ENCODE measurements around the gene ZNF282.
A peak's percentile ranks its signal among the peaks of the same experiment; 100 is the strongest.
"Not testable (repeated sequence)": the region's sequence is repeated elsewhere in the genome, so short reads cannot be mapped to it uniquely, and the experiment has no call there.

ZNF282 gene

GRCh38 chr7:149229526-149229925, 34.2 kb downstream of the ZNF282 start:
- Histone ChIP-seq H3K4me1 (ENCODE audit: control insufficient read depth, insufficient read depth, low read length) (no peaks in the 10 kb centered on the region), H3K36me3 (ENCODE audit: control insufficient read depth in 2 of 2, insufficient read depth in 1 of 2, low read length in 2 of 2) (peaks cover 0 to 15% of the 10 kb centered on the region in 2 experiments; a peak in 1 of 3 replicates), H3K27ac (ENCODE audit: extremely low read depth, low read depth, low read length) (no peak overlapping the region), H3K9me3 (ENCODE audit: control insufficient read depth, insufficient read depth, low read depth, low read length) (no peaks in the 10 kb centered on the region), H3K4me3 (ENCODE audit: low read depth, low read length) (no peak overlapping the region)
- ChIA-PET CTCF (interaction anchor here (0.5 kb wide), 1 partner anchor 598 kb away, joined by 7 read pairs; no protein-coding TSS in a partner anchor), POLR2A (interaction anchor here (0.6 to 0.9 kb wide), 3 partner anchors 15 to 18 kb away, joined by 3 to 6 read pairs (median 4); no protein-coding TSS in a partner anchor)
- no peak for TF ChIP-seq ZNF549 (tag by site-specific recombination; IDR thresholded peaks at IDR 0.05)
- no peak for TF ChIP-seq ZNF335 (tag by site-specific recombination; conservative IDR thresholded peaks at IDR 0.05)
- peak; percentile 48 for TF ChIP-seq ZIC2 (tag by site-specific recombination; IDR thresholded peaks at IDR 0.05)
- no peak for TF ChIP-seq ZNF350 (tag by site-specific recombination; IDR thresholded peaks at IDR 0.05)
- TF ChIP-seq ZSCAN30 (tag by site-specific recombination; IDR thresholded peaks at IDR 0.05), result no peak
- 0 out of 2 replicates have a peak, but pooled peaks have one; percentile 50 for TF ChIP-seq ZNF423 (tag by site-specific recombination; IDR thresholded peaks at IDR 0.05)

- no peaks in the 10 kb centered on the region for H3K9me3 ChIP-seq (ENCODE audit: control insufficient read depth, insufficient read depth, low read depth, low read length)
- H3K4me3 ChIP-seq (ENCODE audit: low read depth, low read length), result no peak overlapping the region
- CTCF ChIA-PET, result interaction anchor here (0.5 to 0.6 kb wide), 2 partner anchors 25 to 172 kb away, joined by 3 read pairs; no protein-coding TSS in a partner anchor
- no peaks in the 10 kb centered on the region for H3K4me1 ChIP-seq (ENCODE audit: control insufficient read depth, insufficient read depth, low read length)
- no peaks in the 10 kb centered on the region for H3K36me3 ChIP-seq (ENCODE audit: control insufficient read depth in 2 of 2, insufficient read depth in 1 of 2, low read length in 2 of 2)
- TF ChIP-seq ZNF366 (tag by site-specific recombination; conservative IDR thresholded peaks at IDR 0.05), result peak; percentile 95
- no peak for TF ChIP-seq HIC1 (tag by site-specific recombination; IDR thresholded peaks at IDR 0.05)
- H3K27ac ChIP-seq (ENCODE audit: extremely low read depth, low read depth, low read length), result no peak overlapping the region
- POLR2A ChIA-PET, result interaction anchor here (0.7 to 1.4 kb wide), 2 partner anchors 37 to 85 kb away, joined by 3 read pairs; partner anchors contain the start of genes ZNF282 and ZNF398
Observed at GRCh38 chr7:149232362-149232761, 37.0 kb downstream of the ZNF282 start.

GRCh38 chr7:149233655-149234204, 38.4 kb downstream of the ZNF282 start:
- CTCF ChIA-PET, result interaction anchor here (0.7 kb wide), 2 partner anchors 8 to 237 kb away, joined by 3 read pairs; no protein-coding TSS in a partner anchor
- POLR2A ChIA-PET; H3K36me3 ChIP-seq (ENCODE audit: control insufficient read depth in 2 of 2, insufficient read depth in 1 of 2, low read length in 2 of 2); H3K9me3 ChIP-seq (ENCODE audit: control insufficient read depth, insufficient read depth, low read depth, low read length); H3K27ac ChIP-seq (ENCODE audit: extremely low read depth, low read depth, low read length); H3K4me3 ChIP-seq (ENCODE audit: low read depth, low read length); H3K4me1 ChIP-seq (ENCODE audit: control insufficient read depth, insufficient read depth, low read length): not testable (repeated sequence)
- TF ChIP-seq ZNF629 (tag by site-specific recombination; IDR thresholded peaks at IDR 0.05), result peak; percentile 24; the same call in 1 of the 2 replicates
- TF ChIP-seq GFI1B (tag by site-specific recombination; IDR thresholded peaks at IDR 0.05), result 0 out of 2 replicates have a peak, but pooled peaks have one; percentile 48

- ChIA-PET CTCF (interaction anchor here (0.5 to 0.8 kb wide), 2 partner anchors 23 to 74 kb away, joined by 3 to 5 read pairs; no protein-coding TSS in a partner anchor), POLR2A (interaction anchor here (1.0 kb wide), 1 partner anchor 10 kb away, joined by 5 read pairs; no protein-coding TSS in a partner anchor)
- no peak overlapping the region for H3K27ac ChIP-seq (ENCODE audit: extremely low read depth, low read depth, low read length)
- no peak overlapping the region for H3K4me3 ChIP-seq (ENCODE audit: low read depth, low read length)
- 0 out of 2 replicates have a peak, but pooled peaks cover 2% of the 10 kb centered on the region for H3K4me1 ChIP-seq (ENCODE audit: control insufficient read depth, insufficient read depth, low read length)
- no peaks in the 10 kb centered on the region for H3K9me3 ChIP-seq (ENCODE audit: control insufficient read depth, insufficient read depth, low read depth, low read length)
- peaks cover 0 to 10% of the 10 kb centered on the region in 2 experiments; a peak in 1 of 3 replicates for H3K36me3 ChIP-seq (ENCODE audit: control insufficient read depth in 2 of 2, insufficient read depth in 1 of 2, low read length in 2 of 2)
- TF ChIP-seq ZBTB26 (tag by site-specific recombination; optimal IDR thresholded peaks at IDR 0.05) (no peak), MEIS1 (CRISPR knock-in tag; IDR thresholded peaks at IDR 0.05; ENCODE audit: borderline replicate concordance) (no peak), ZNF16 (tag by site-specific recombination; IDR thresholded peaks at IDR 0.05; ENCODE audit: low read depth) (no peak), ZBTB8A (tag by site-specific recombination; IDR thresholded peaks at IDR 0.05) (no peak), TRIM28 (IDR thresholded peaks at IDR 0.05; ENCODE audit: borderline replicate concordance, low read length) (no peak), GLIS2 (tag by site-specific recombination; IDR thresholded peaks at IDR 0.05) (no peak), INSM2 (tag by site-specific recombination; IDR thresholded peaks at IDR 0.05) (no peak), ZNF777 (tag by site-specific recombination; IDR thresholded peaks at IDR 0.05; ENCODE audit: borderline replicate concordance) (no peak), FEZF1 (tag by site-specific recombination; IDR thresholded peaks at IDR 0.05) (no peak)
Observed at GRCh38 chr7:149237502-149237901, 42.2 kb downstream of the ZNF282 start.

Measured in HEK293 (cell line).